DMS 273 (cell line): Measurements from ENCODE around the gene EYA3.

Source experiments
- DNase-seq: peaks from one replicate; lab custom pipeline; 2025; ENCODE audit not compliant: unreplicated experiment; lab: John Stamatoyannopoulos, UW

EYA3 gene

GRCh38 chr1:27972141-27972540 lies 116.3 kb downstream of the EYA3 start:
- DNase-seq = no peak

- DNase-seq = peak; percentile 83
Observed at GRCh38 chr1:27971674-27972073, 116.7 kb downstream of the EYA3 start.

- DNase-seq = peak; percentile 81
Observed at GRCh38 chr1:27970401-27970800, 118.0 kb downstream of the EYA3 start.

- no peak for DNase-seq
Observed at GRCh38 chr1:27968692-27969091, 119.7 kb downstream of the EYA3 start.

- no peak for DNase-seq
Observed at GRCh38 chr1:27967884-27968466, 120.4 kb downstream of the EYA3 start.

GRCh38 chr1:27967106-27967883 lies 121.1 kb downstream of the EYA3 start:
- no peak for DNase-seq

- DNase-seq = no peak
Observed at GRCh38 chr1:27966402-27967105, 121.9 kb downstream of the EYA3 start.

- no peak for DNase-seq
Observed at GRCh38 chr1:27963393-27963792, 125.0 kb downstream of the EYA3 start.

GRCh38 chr1:27961646-27962221 lies 126.7 kb downstream of the EYA3 start:
- DNase-seq = peak; percentile 42

GRCh38 chr1:27960762-27961645 lies 127.4 kb downstream of the EYA3 start:
- no peak for DNase-seq

GRCh38 chr1:27959792-27960603 lies 128.4 kb downstream of the EYA3 start, which contains the start of gene XKR8:
Gene XKR8, plus strand, starts transcription at chr1:27959973. Its CDS starts 97 bp downstream, at chr1:27960070.
- DNase-seq = peak; percentile 87

GRCh38 chr1:27958513-27958912 lies 129.9 kb downstream of the EYA3 start:
- no peak for DNase-seq

- DNase-seq = no peak
Observed at GRCh38 chr1:27957655-27958054, 130.8 kb downstream of the EYA3 start.

- no peak for DNase-seq
Observed at GRCh38 chr1:27956761-27957160, 131.6 kb downstream of the EYA3 start.

GRCh38 chr1:27955076-27955475 lies 133.3 kb downstream of the EYA3 start:
- DNase-seq = no peak

- no peak for DNase-seq
Observed at GRCh38 chr1:27954186-27954585, 134.2 kb downstream of the EYA3 start.

- no peak for DNase-seq
Observed at GRCh38 chr1:27952147-27952546, 136.3 kb downstream of the EYA3 start.

- DNase-seq = no peak
Observed at GRCh38 chr1:27951396-27951795, 137.0 kb downstream of the EYA3 start.

GRCh38 chr1:27949027-27949426 lies 139.4 kb downstream of the EYA3 start:
- DNase-seq = no peak

GRCh38 chr1:27945020-27945419 lies 143.4 kb downstream of the EYA3 start:
- no peak for DNase-seq
